Lower leg skin (tissue), 3 donors: Measurements from ENCODE around the gene SLC17A2.
A peak's percentile ranks its signal among the peaks of the same experiment; 100 is the strongest.

Experiments
- CTCF ChIP-seq, 3 donors: fragments of 450-650 bp; IDR thresholded peaks; one replicate each; pipeline ENCODE4 v1.5.1; 2016; ENCODE audit warnings: antibody characterized with exemption in 3 of 3, mild to moderate bottlenecking in 3 of 3, moderate library complexity in 2 of 3
- POLR2A ChIP-seq, 2 donors: fragments of 450-650 bp; IDR thresholded peaks; one replicate each; pipeline ENCODE4 v1.6.1; 2016 to 2017; ENCODE audit warnings: antibody characterized with exemption in 2 of 2, mild to moderate bottlenecking in 1 of 2, moderate library complexity in 1 of 2

- TF ChIP-seq CTCF (IDR thresholded peaks at IDR 0.05) (no peak), POLR2A (IDR thresholded peaks at IDR 0.05) (peak in 1 of 2 donors; percentile 64)
Observed at GRCh38 chr6:25962149-25963127, 31.9 kb upstream of the SLC17A2 start, which contains the start of gene TRIM38.
